Ishikawa (cell line): ENCODE measurements around the gene EVC2.

Source experiments
- CEBPB ChIP-seq: IDR thresholded peaks from 2 replicates; pipeline ENCODE4 v1.6.1; 2012
- CREB1 ChIP-seq: IDR thresholded peaks from 2 replicates; pipeline ENCODE4 v1.6.1; 2012; ENCODE audit warnings: low read depth
- EGR1 ChIP-seq: IDR thresholded peaks from 2 replicates; pipeline ENCODE4 v1.6.1; 2012
- EP300 ChIP-seq: IDR thresholded peaks from 2 replicates; pipeline ENCODE4 v1.6.1; 2012; ENCODE audit warnings: borderline replicate concordance
- FOXM1 ChIP-seq: IDR thresholded peaks from 2 replicates; pipeline ENCODE4 v1.6.1; 2012; ENCODE audit warnings: low read depth, borderline replicate concordance
- NFIC ChIP-seq: IDR thresholded peaks from 2 replicates; pipeline ENCODE4 v1.6.1; 2012
- RAD21 ChIP-seq: IDR thresholded peaks from 2 replicates; pipeline ENCODE4 v1.6.1; 2012; ENCODE audit warnings: low read depth
- TAF1 ChIP-seq: IDR thresholded peaks from 2 replicates; pipeline ENCODE4 v1.6.1; 2012; ENCODE audit warnings: low read depth, mild to moderate bottlenecking
- TCF12 ChIP-seq: IDR thresholded peaks from 2 replicates; pipeline ENCODE4 v1.6.1; 2012; ENCODE audit warnings: low read depth
- TEAD4 ChIP-seq: IDR thresholded peaks from 2 replicates; pipeline ENCODE4 v1.6.1; 2012
- YY1 ChIP-seq: IDR thresholded peaks from 2 replicates; pipeline ENCODE4 v1.6.1; 2012; ENCODE audit warnings: low read depth
- ZBTB7A ChIP-seq: IDR thresholded peaks from 2 replicates; pipeline ENCODE4 v1.6.1; 2012; ENCODE audit warnings: low read depth
- TF ChIP-seq, protein P1 (sequence below): IDR thresholded peaks from 2 replicates; pipeline ENCODE4 v1.6.1; 2012
- TF ChIP-seq, protein P2 (sequence below): IDR thresholded peaks from 2 replicates; pipeline ENCODE4 v1.6.1; 2012; ENCODE audit warnings: low read depth, mild to moderate bottlenecking
- TF ChIP-seq, protein P3 (sequence below): IDR thresholded peaks from 2 replicates; pipeline ENCODE4 v1.6.1; 2012

Gene EVC2

DNA sequence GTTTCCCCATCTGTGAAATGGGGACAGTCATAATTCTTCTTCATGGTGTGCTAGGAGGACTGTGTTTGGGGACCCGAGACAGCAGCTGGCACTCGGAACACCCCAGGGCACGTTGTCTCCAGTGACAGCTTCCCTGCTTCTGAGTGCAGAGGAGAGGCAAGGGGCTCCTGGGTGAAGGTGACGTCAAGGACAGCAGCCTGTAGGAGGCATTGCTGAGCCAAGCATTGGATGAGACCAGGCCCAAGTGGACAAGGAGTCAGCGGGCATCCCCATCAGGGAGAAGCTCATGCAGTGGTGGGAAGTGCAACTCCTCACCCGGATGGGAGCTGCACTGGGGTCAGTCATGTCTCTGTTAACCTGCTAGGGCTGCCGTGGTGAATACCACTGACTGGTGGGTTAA, 48.7 kb upstream of the EVC2 start:
- no peak for TF ChIP-seq TAF1
- TF ChIP-seq ZBTB7A: no peak
- TF ChIP-seq CEBPB: no peak
- TF ChIP-seq, protein P1, sequence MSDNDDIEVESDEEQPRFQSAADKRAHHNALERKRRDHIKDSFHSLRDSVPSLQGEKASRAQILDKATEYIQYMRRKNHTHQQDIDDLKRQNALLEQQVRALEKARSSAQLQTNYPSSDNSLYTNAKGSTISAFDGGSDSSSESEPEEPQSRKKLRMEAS: no peak
- TF ChIP-seq, protein P2, sequence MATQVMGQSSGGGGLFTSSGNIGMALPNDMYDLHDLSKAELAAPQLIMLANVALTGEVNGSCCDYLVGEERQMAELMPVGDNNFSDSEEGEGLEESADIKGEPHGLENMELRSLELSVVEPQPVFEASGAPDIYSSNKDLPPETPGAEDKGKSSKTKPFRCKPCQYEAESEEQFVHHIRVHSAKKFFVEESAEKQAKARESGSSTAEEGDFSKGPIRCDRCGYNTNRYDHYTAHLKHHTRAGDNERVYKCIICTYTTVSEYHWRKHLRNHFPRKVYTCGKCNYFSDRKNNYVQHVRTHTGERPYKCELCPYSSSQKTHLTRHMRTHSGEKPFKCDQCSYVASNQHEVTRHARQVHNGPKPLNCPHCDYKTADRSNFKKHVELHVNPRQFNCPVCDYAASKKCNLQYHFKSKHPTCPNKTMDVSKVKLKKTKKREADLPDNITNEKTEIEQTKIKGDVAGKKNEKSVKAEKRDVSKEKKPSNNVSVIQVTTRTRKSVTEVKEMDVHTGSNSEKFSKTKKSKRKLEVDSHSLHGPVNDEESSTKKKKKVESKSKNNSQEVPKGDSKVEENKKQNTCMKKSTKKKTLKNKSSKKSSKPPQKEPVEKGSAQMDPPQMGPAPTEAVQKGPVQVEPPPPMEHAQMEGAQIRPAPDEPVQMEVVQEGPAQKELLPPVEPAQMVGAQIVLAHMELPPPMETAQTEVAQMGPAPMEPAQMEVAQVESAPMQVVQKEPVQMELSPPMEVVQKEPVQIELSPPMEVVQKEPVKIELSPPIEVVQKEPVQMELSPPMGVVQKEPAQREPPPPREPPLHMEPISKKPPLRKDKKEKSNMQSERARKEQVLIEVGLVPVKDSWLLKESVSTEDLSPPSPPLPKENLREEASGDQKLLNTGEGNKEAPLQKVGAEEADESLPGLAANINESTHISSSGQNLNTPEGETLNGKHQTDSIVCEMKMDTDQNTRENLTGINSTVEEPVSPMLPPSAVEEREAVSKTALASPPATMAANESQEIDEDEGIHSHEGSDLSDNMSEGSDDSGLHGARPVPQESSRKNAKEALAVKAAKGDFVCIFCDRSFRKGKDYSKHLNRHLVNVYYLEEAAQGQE: no peak
- no peak for TF ChIP-seq RAD21
- TF ChIP-seq, protein P3, sequence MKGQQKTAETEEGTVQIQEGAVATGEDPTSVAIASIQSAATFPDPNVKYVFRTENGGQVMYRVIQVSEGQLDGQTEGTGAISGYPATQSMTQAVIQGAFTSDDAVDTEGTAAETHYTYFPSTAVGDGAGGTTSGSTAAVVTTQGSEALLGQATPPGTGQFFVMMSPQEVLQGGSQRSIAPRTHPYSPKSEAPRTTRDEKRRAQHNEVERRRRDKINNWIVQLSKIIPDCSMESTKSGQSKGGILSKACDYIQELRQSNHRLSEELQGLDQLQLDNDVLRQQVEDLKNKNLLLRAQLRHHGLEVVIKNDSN: no peak
- TF ChIP-seq YY1: no peak
- no peak for TF ChIP-seq CREB1
- no peak for TF ChIP-seq TEAD4
- no peak for TF ChIP-seq FOXM1
- TF ChIP-seq EP300: no peak
- no peak for TF ChIP-seq EGR1
- no peak for TF ChIP-seq TCF12
- no peak for TF ChIP-seq NFIC

DNA sequence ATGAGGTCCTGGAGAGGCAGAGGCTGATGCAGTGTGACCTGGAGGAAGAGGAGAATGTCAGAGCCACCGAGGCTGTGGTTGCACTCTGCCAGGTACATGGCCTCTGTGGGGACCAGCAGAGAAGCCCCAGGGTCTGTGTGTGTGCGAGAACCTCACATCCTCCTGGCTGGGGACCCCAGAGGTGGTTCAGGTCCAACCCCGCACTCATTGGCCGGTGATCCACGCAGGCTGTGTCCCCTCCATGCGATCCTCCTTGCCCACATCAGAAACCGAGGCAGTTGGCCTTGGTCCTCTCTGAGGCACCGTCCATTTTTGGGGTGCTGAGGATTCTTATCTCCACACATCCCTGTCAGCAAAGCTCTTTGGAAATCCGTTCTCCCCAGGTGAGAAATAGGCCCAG, 47.9 kb upstream of the EVC2 start:
- TF ChIP-seq, protein P2: no peak
- no peak for TF ChIP-seq TAF1
- TF ChIP-seq, protein P1: no peak
- TF ChIP-seq CEBPB: no peak
- TF ChIP-seq CREB1: no peak
- no peak for TF ChIP-seq EGR1

DNA sequence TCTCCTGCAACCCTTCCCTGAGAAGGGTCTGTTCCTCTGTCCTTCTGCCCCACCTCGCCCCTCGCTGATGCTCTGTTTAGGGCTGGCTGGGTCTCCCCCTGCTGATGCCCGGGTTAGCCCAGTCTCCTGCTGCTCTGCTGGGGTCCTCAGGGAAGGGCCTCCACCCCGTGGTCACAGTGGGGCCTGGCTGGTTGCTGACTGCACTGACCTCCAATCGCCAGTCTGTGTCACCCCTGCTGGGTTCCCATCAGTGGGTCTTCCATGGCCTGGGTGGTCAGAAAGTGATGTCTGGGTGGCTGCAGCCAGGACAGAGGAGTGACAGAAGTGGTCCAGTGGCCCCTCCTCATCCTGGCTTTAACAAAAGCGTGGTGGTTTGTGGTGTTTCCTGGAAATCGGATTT, 47.3 kb upstream of the EVC2 start:
- TF ChIP-seq, protein P3: no peak
- no peak for TF ChIP-seq FOXM1
- no peak for TF ChIP-seq EP300
- TF ChIP-seq TAF1: no peak
- TF ChIP-seq NFIC: no peak

DNA sequence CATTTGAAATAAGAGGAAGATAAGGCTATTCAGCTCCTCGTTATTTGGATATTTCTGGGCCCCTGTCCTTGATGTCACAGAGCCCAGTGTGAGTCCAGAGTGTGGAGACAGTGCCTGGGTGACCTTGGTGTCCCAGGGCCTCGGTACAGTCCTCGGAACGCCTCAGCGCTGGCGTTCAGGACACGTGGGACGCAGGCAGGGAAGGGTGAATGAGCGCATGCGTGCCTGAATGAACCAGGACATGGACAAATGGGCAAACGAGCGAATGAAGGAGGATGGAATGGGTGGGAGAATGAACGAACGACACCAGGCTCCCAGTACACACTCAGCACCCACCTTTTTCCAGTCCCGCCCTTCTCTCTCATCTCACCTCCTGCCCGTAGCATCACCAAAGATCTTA, 46.8 kb upstream of the EVC2 start:
- TF ChIP-seq EGR1: no peak
- no peak for TF ChIP-seq TAF1
- no peak for TF ChIP-seq YY1
- no peak for TF ChIP-seq CEBPB
- no peak for TF ChIP-seq EP300
- TF ChIP-seq ZBTB7A: no peak
- TF ChIP-seq, protein P3: no peak
- TF ChIP-seq, protein P2: no peak
- TF ChIP-seq FOXM1: no peak
- TF ChIP-seq TCF12: no peak
- TF ChIP-seq TEAD4: no peak
- no peak for TF ChIP-seq NFIC
- TF ChIP-seq, protein P1: no peak
- TF ChIP-seq CREB1: no peak
- no peak for TF ChIP-seq RAD21

DNA sequence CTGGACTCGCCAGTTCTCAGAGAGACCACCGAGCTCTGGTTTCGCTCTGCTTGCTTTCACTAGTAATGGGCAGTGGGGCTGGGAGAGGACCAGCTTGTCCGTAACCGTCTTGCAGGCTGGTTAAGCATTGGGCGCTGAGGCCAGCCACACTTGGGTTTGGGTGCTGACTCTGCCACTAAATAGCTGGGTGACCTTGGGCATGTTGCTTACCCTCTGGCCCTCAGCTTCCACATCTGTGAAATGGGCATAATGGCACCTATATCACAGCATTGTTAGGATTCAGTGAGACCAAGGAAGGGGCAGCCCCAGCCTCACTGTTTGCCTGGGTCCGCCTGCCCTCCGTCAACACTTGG, 46.1 kb upstream of the EVC2 start:
- no peak for TF ChIP-seq TCF12
- TF ChIP-seq ZBTB7A: no peak
- TF ChIP-seq FOXM1: no peak
- TF ChIP-seq, protein P1: no peak
- no peak for TF ChIP-seq RAD21
- TF ChIP-seq CEBPB: no peak
- TF ChIP-seq CREB1: no peak
- TF ChIP-seq NFIC: no peak
- no peak for TF ChIP-seq TEAD4
- TF ChIP-seq, protein P2: no peak
- no peak for TF ChIP-seq EGR1
